HepG2 (cell line): ENCODE results near the gene CEP78. TPM values are rescaled to one million over a fixed set of nuclear protein-coding genes. Genes with fewer than 3 reads are reported as not detected.

Experiments
- ATAC-seq: fragments of 200-7000 bp; cut with Tn5 transposase; 3 replicates; pipeline ENCODE4 v1.9.1; 2020; ENCODE audit warnings: mild to moderate bottlenecking, moderate library complexity
- BruUV-seq: library from RNA; stranded (reverse); fragments of 400-500 nt; replicated peaks from 2 replicates; lab custom pipeline; 2021; lab: Mats Ljungman, UMichigan
- CTCF ChIA-PET: fragments of 300-600 bp; formaldehyde crosslinking; extraction: SDS; loops from one replicate; lab custom pipeline; 2021; ENCODE audit warnings: low total read pairs, inconsistent platforms, low intra/inter-chr PET ratio; lab: Yijun Ruan, JAX
- POLR2A ChIA-PET: fragments of 350-600 bp; sonication (Branson Sonifier 250); formaldehyde crosslinking; loops from one replicate; lab custom pipeline; 2020; ENCODE audit warnings: antibody characterized with exemption, inconsistent platforms; lab: Yijun Ruan, JAX
- DNase-seq: peaks from one replicate; pipeline ENCODE4 v3.0.0-alpha.2; 2015; ENCODE audit warnings: low spot score
- FAIRE-seq: peaks from 3 replicates; lab custom pipeline; 2011; peaks lifted over from hg19 to GRCh38; lab: Jason Lieb, UNC
- H2AFZ ChIP-seq: one replicate; pipeline ENCODE4 v1.6.1; 2011; ENCODE audit warnings: low read length, inconsistent platforms
- H3K27ac ChIP-seq: fragments of 300-600 bp; 3 replicates; pipeline ENCODE4 v1.8.0; 2011; ENCODE audit warnings: mixed run types, mild to moderate bottlenecking, mixed read lengths, low read length, inconsistent platforms; ENCODE audit not compliant: insufficient read depth; ENCODE audit errors: extremely low read length
- H3K27me3 ChIP-seq, 2 experiments: fragments of 200-600 bp in 1 of 2; 2 replicates in 1 of 2; 3 replicates in 1 of 2; pipeline versions ENCODE4 v1.6.0 to v1.8.0; 2011; ENCODE audit warnings: low read length in 2 of 2, mild to moderate bottlenecking in 2 of 2, moderate library complexity in 2 of 2, inconsistent platforms in 1 of 2; ENCODE audit not compliant: insufficient read depth in 2 of 2, control insufficient read depth in 1 of 2
- H3K36me3 ChIP-seq, 2 experiments: fragments of 200-600 bp in 1 of 2; replicated peaks in 1 of 2; 2 replicates in 1 of 2; 3 replicates in 1 of 2; pipeline versions ENCODE4 v1.5.1 to v1.8.0; 2011; ENCODE audit warnings: low read length in 2 of 2, inconsistent platforms in 1 of 2; ENCODE audit not compliant: insufficient read depth in 2 of 2, control insufficient read depth in 1 of 2
- H3K4me1 ChIP-seq: 2 replicates; pipeline ENCODE4 v1.5.1; 2012; ENCODE audit warnings: low read length, inconsistent platforms; ENCODE audit not compliant: insufficient read depth
- H3K4me2 ChIP-seq: 2 replicates; pipeline ENCODE4 v1.6.0; 2011; ENCODE audit warnings: low read depth, low read length, inconsistent platforms
- H3K4me3 ChIP-seq, 3 experiments: fragments of 200-600 bp in 1 of 3; sonication (generic), shearing (Covaris generic) in 1 of 3; replicated peaks in 1 of 3; 2 replicates each; pipeline ENCODE4 v1.5.1; 2011 to 2016; ENCODE audit warnings: low read length in 3 of 3, inconsistent platforms in 2 of 3, low read depth in 2 of 3, mild to moderate bottlenecking in 2 of 3, control low read depth in 1 of 3, mixed read lengths in 1 of 3; ENCODE audit not compliant: insufficient read depth in 1 of 3
- H3K79me2 ChIP-seq: one replicate; pipeline ENCODE4 v1.6.1; 2011; ENCODE audit warnings: low read length, inconsistent platforms; ENCODE audit not compliant: insufficient read depth
- H3K9ac ChIP-seq: 2 replicates; pipeline ENCODE4 v1.6.0; 2011; ENCODE audit warnings: mild to moderate bottlenecking, low read depth, low read length, inconsistent platforms; ENCODE audit not compliant: insufficient read depth
- H3K9me3 ChIP-seq: 2 replicates; pipeline ENCODE4 v1.5.1; 2012; ENCODE audit warnings: mild to moderate bottlenecking, low read length
- H4K20me1 ChIP-seq: 2 replicates; pipeline ENCODE4 v1.6.0; 2011; ENCODE audit warnings: inconsistent platforms, mild to moderate bottlenecking, low read length, moderate library complexity; ENCODE audit not compliant: insufficient read depth
- ZNF652 ChIP-seq: IDR thresholded peaks from 2 replicates; pipeline ENCODE4 v1.6.1; 2016; ENCODE audit warnings: low read depth, borderline replicate concordance
- ZNF816 ChIP-seq: sonication (generic); formaldehyde crosslinking; IDR thresholded peaks from 2 replicates; pipeline ENCODE4 v1.8.0; 2022; ENCODE audit warnings: missing genetic modification reagents, mild to moderate bottlenecking, borderline replicate concordance
- WGBS: methylation state at CpG from one replicate; pipeline ENCODE4 v1.1.6; 2017; ENCODE audit warnings: low lambda C conversion rate; 5-methylcytosine and 5-hydroxymethylcytosine counted together
- in situ Hi-C: cut with HindIII; loops from 2 replicates; pipeline ENCODE4 v1.10.0; 2017; ENCODE audit warnings: low pct_unique_long_range_greater_than_20kb; ENCODE audit not compliant: extremely low pct_ligation_motif_present
- intact Hi-C: fragments of 100-400 bp; cut with micrococcal nuclease; formaldehyde crosslinking; loops from one replicate; pipeline ENCODE4 v1.10.0; 2022; ENCODE audit not compliant: unreplicated experiment
- polyA plus RNA-seq, 8 experiments: library from polyadenylated mRNA; depleted of rRNA in 3 of 8; stranded (reverse) in 7 of 8; unstranded in 1 of 8; fragments of >200 nt; fragmentation: Illumina TruSeq in 4 of 8; extraction: Trizol in 4 of 8; gene quantifications; 2 replicates each; pipeline versions ENCODE4 v1.2.1 to v1.2.3, GENCODE V29; 2011 to 2016; ENCODE audit warnings: low read depth in 4 of 8, missing spikeins in 1 of 8, mixed read lengths in 1 of 8; ENCODE audit not compliant: insufficient read depth in 1 of 8
- total RNA-seq, 5 experiments: library from RNA; depleted of rRNA; stranded (reverse); fragments of >200 nt; fragmentation: Illumina TruSeq; extraction: Trizol; gene quantifications; 2 replicates each; pipeline ENCODE4 v1.2.3, GENCODE V29; 2016; ENCODE audit warnings: low read depth in 1 of 5
- TF ChIP-seq, protein P1 (sequence below): sonication (generic); formaldehyde crosslinking; IDR thresholded peaks from 2 replicates; pipeline ENCODE4 v1.5.0; 2020; ENCODE audit warnings: mild to moderate bottlenecking, missing genetic modification reagents
- TF ChIP-seq, protein P2 (sequence below): sonication (generic); formaldehyde crosslinking; IDR thresholded peaks from 2 replicates; pipeline ENCODE4 v1.4.0; 2020; ENCODE audit warnings: missing genetic modification reagents

Gene CEP78
- total and polyA plus RNA-seq, 2 of the 13 experiments (the other 11 are each of a cell fraction or from before 2014, with no cell fraction given), result 5.1 to 30.8 TPM

DNA sequence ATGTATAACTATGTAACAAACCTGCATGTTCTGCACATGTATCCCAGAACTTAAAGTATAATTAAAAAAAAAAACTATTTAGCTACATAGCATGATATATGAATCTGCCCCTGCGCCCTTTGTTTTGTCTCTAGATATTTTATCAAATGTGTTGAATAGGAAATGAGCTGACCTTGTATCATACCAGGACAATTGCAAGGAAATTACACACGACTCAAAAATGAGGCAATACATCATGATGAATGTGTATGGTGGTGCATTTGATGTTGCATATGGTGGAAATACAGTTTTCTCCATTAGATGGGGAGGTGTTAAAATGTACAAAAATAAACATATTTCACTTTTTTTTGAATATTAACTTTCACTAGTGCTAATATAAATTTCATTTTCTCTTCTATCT, 28.6 kb upstream of the CEP78 start:
- DNase-seq (no peak), FAIRE-seq (no peak), ATAC-seq (no peak)
- ChIA-PET CTCF (no interaction called here), POLR2A (no interaction called here)
- intact Hi-C loops (no loop called here), in situ Hi-C loops (no loop called here)
- H2AFZ ChIP-seq, result no peak overlapping the region
- H3K9me3 ChIP-seq, result no peaks in the 10 kb centered on the region
- H3K9ac ChIP-seq, result no peak overlapping the region
- H3K36me3 ChIP-seq, result no peaks in the 10 kb centered on the region
- TF ChIP-seq, protein P1, sequence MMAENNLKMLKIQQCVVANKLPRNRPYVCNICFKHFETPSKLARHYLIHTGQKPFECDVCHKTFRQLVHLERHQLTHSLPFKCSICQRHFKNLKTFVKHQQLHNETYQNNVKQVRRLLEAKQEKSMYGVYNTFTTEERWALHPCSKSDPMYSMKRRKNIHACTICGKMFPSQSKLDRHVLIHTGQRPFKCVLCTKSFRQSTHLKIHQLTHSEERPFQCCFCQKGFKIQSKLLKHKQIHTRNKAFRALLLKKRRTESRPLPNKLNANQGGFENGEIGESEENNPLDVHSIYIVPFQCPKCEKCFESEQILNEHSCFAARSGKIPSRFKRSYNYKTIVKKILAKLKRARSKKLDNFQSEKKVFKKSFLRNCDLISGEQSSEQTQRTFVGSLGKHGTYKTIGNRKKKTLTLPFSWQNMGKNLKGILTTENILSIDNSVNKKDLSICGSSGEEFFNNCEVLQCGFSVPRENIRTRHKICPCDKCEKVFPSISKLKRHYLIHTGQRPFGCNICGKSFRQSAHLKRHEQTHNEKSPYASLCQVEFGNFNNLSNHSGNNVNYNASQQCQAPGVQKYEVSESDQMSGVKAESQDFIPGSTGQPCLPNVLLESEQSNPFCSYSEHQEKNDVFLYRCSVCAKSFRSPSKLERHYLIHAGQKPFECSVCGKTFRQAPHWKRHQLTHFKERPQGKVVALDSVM (CRISPR knock-in tag), result no peak
- no peak for TF ChIP-seq ZNF816 (CRISPR knock-in tag)
- TF ChIP-seq, protein P2, sequence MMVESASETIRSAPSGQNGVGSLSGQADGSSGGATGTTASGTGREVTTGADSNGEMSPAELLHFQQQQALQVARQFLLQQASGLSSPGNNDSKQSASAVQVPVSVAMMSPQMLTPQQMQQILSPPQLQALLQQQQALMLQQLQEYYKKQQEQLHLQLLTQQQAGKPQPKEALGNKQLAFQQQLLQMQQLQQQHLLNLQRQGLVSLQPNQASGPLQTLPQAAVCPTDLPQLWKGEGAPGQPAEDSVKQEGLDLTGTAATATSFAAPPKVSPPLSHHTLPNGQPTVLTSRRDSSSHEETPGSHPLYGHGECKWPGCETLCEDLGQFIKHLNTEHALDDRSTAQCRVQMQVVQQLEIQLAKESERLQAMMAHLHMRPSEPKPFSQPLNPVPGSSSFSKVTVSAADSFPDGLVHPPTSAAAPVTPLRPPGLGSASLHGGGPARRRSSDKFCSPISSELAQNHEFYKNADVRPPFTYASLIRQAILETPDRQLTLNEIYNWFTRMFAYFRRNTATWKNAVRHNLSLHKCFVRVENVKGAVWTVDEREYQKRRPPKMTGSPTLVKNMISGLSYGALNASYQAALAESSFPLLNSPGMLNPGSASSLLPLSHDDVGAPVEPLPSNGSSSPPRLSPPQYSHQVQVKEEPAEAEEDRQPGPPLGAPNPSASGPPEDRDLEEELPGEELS, result no peak
- no peak for TF ChIP-seq ZNF652 (CRISPR knock-in tag)
- WGBS, result 17% methylated on average over 2 of the region's 2 CpGs
- H3K4me2 ChIP-seq, result no peak overlapping the region
- H3K79me2 ChIP-seq, result no peaks in the 10 kb centered on the region
- no TSS peak for BruUV-seq
- H3K4me1 ChIP-seq, result no peaks in the 10 kb centered on the region
- H3K4me3 ChIP-seq, result no peak overlapping the region
- H3K27me3 ChIP-seq, result 0 out of 5 replicates have a peak, but pooled peaks cover 0 to 5% of the 10 kb centered on the region in 2 experiments
- H3K27ac ChIP-seq, result no peak overlapping the region
- H4K20me1 ChIP-seq, result no peaks in the 10 kb centered on the region
